ENCODE measurements around the gene CDH4.

CDH4 gene

GRCh38 chr20:61635721-61636455 lies 383.8 kb downstream of the CDH4 start:
- H3K27ac ChIP-seq, result no peak overlapping the region
- TF ChIP-seq ZFX (IDR thresholded peaks at IDR 0.05; ENCODE audit: borderline replicate concordance) (no peak), CTCF (IDR thresholded peaks at IDR 0.05) (no peak)

GRCh38 chr20:61636531-61637116 lies 384.6 kb downstream of the CDH4 start:
- H3K27ac ChIP-seq, result no peak overlapping the region
- TF ChIP-seq CTCF (IDR thresholded peaks at IDR 0.05) (no peak), ZFX (IDR thresholded peaks at IDR 0.05; ENCODE audit: borderline replicate concordance) (no peak)

- H3K27ac ChIP-seq, result no peak overlapping the region
- TF ChIP-seq CTCF (IDR thresholded peaks at IDR 0.05), result no peak
- no peak for TF ChIP-seq ZFX (IDR thresholded peaks at IDR 0.05; ENCODE audit: borderline replicate concordance)
Observed at GRCh38 chr20:61638802-61639585, 386.9 kb downstream of the CDH4 start.

- TF ChIP-seq CTCF (IDR thresholded peaks at IDR 0.05) (no peak), ZFX (IDR thresholded peaks at IDR 0.05; ENCODE audit: borderline replicate concordance) (no peak)
- H3K27ac ChIP-seq, result no peak overlapping the region
Observed at GRCh38 chr20:61640131-61640870, 388.2 kb downstream of the CDH4 start.

- H3K27ac ChIP-seq, result no peak overlapping the region
- TF ChIP-seq ZFX (IDR thresholded peaks at IDR 0.05; ENCODE audit: borderline replicate concordance) (no peak), CTCF (IDR thresholded peaks at IDR 0.05) (no peak)
Observed at GRCh38 chr20:61640871-61641245, 388.8 kb downstream of the CDH4 start.

GRCh38 chr20:61643656-61644377 lies 391.8 kb downstream of the CDH4 start:
- TF ChIP-seq CTCF (IDR thresholded peaks at IDR 0.05), result no peak
- TF ChIP-seq ZFX (IDR thresholded peaks at IDR 0.05; ENCODE audit: borderline replicate concordance), result no peak
- H3K27ac ChIP-seq, result no peak overlapping the region
